H1 (cell line): Measurements from ENCODE around the gene EPHA7. TPM values are rescaled to one million over a fixed set of nuclear protein-coding genes. Genes with fewer than 3 reads are reported as not detected.

Experiments used
- CTCF ChIA-PET: fragments of 300-600 bp; sonication (Branson Sonifier 250); formaldehyde crosslinking; loops from one replicate; lab custom pipeline; 2021; ENCODE audit not compliant: partially characterized antibody; lab: Charles Lee
- POLR2A ChIA-PET: fragments of 300-600 bp; sonication (Branson Sonifier 250); formaldehyde crosslinking; loops from one replicate; lab custom pipeline; 2021; ENCODE audit warnings: inconsistent platforms; ENCODE audit not compliant: partially characterized antibody; lab: Charles Lee
- DNase-seq, 2 experiments: peaks; one replicate each; pipeline versions ENCODE4 v3.0.0 to v3.0.0-alpha.2; 2010 to 2022; ENCODE audit warnings: low spot score in 2 of 2, low read depth in 1 of 2, mixed read lengths in 1 of 2
- FAIRE-seq: peaks from 2 replicates; lab custom pipeline; 2011; peaks lifted over from hg19 to GRCh38; lab: Jason Lieb, UNC
- H2AFZ ChIP-seq: 2 replicates; pipeline ENCODE4 v1.8.1; 2012; ENCODE audit warnings: low read length, inconsistent platforms
- H2AK5ac ChIP-seq: 2 replicates; pipeline ENCODE4 v1.6.1; 2013; ENCODE audit warnings: low read depth, low read length
- H2BK120ac ChIP-seq: replicated peaks from 2 replicates; pipeline ENCODE3; 2013; ENCODE audit warnings: low read depth, low read length, inconsistent platforms
- H2BK12ac ChIP-seq: 2 replicates; pipeline ENCODE4 v1.6.1; 2013; ENCODE audit warnings: low read depth, low read length
- H2BK15ac ChIP-seq: 2 replicates; pipeline ENCODE4 v1.6.1; 2013; ENCODE audit warnings: low read length
- H2BK20ac ChIP-seq: 2 replicates; pipeline ENCODE4 v1.6.1; 2013; ENCODE audit warnings: low read length
- H2BK5ac ChIP-seq: 2 replicates; pipeline ENCODE4 v1.6.1; 2013; ENCODE audit warnings: low read depth, low read length
- H3K14ac ChIP-seq: 2 replicates; pipeline ENCODE4 v1.6.1; 2013; ENCODE audit warnings: inconsistent platforms; ENCODE audit not compliant: insufficient read length
- H3K18ac ChIP-seq: 2 replicates; pipeline ENCODE4 v1.6.1; 2013; ENCODE audit warnings: low read length; ENCODE audit errors: extremely low read depth
- H3K23ac ChIP-seq: 2 replicates; pipeline ENCODE4 v1.6.1; 2013; ENCODE audit warnings: inconsistent platforms; ENCODE audit not compliant: insufficient read length
- H3K23me2 ChIP-seq: 2 replicates; pipeline ENCODE4 v1.6.1; 2013; ENCODE audit warnings: low read depth, low read length
- H3K27ac ChIP-seq: 2 replicates; pipeline ENCODE4 v1.6.1; 2011; ENCODE audit warnings: low read depth, low read length, inconsistent platforms
- H3K27me3 ChIP-seq, 4 experiments: replicated peaks in 1 of 4; 1 replicate in 1 of 4; 2 replicates in 3 of 4; pipeline versions ENCODE4 v1.6.1 to v1.8.1; 2011 to 2013; ENCODE audit warnings: low read length in 3 of 4, mild to moderate bottlenecking in 3 of 4, inconsistent platforms in 2 of 4, mixed read lengths in 2 of 4, moderate library complexity in 1 of 4; ENCODE audit not compliant: control insufficient read depth in 3 of 4, insufficient read depth in 3 of 4; ENCODE audit errors: extremely low read depth in 1 of 4
- H3K36me3 ChIP-seq, 4 experiments: 2 replicates each; pipeline versions ENCODE4 v1.6.1 to v1.8.1; 2011 to 2013; ENCODE audit warnings: mild to moderate bottlenecking in 4 of 4, low read length in 3 of 4, moderate library complexity in 2 of 4, control low read depth in 1 of 4, inconsistent platforms in 1 of 4; ENCODE audit not compliant: insufficient read depth in 4 of 4, control insufficient read depth in 2 of 4
- H3K4ac ChIP-seq: replicated peaks from 2 replicates; pipeline ENCODE3; 2013; ENCODE audit warnings: low read length, low read depth, mixed read lengths, inconsistent platforms; ENCODE audit not compliant: insufficient read length
- H3K4me1 ChIP-seq, 4 experiments: replicated peaks in 1 of 4; 1 replicate in 1 of 4; 2 replicates in 3 of 4; pipeline versions ENCODE4 v1.6.1 to v1.8.1; 2011 to 2013; ENCODE audit warnings: low read length in 3 of 4, inconsistent platforms in 2 of 4, mixed read lengths in 1 of 4; ENCODE audit not compliant: insufficient read depth in 4 of 4, control insufficient read depth in 3 of 4
- H3K4me2 ChIP-seq, 2 experiments: 2 replicates each; pipeline versions ENCODE4 v1.6.1 to v1.8.1; 2011 to 2013; ENCODE audit warnings: low read depth in 2 of 2, low read length in 2 of 2, control low read depth in 1 of 2, inconsistent platforms in 1 of 2, mild to moderate bottlenecking in 1 of 2; ENCODE audit not compliant: insufficient read depth in 1 of 2
- H3K4me3 ChIP-seq, 4 experiments: fragments of 200-600, 300-600 bp in 1 of 4; sonication (generic), shearing (Covaris generic), sonication (Bioruptor Twin) in 1 of 4; 2 replicates each; pipeline versions ENCODE4 v1.5.1 to v1.8.1; 2011 to 2016; ENCODE audit warnings: low read length in 4 of 4, low read depth in 3 of 4, control low read depth in 2 of 4, inconsistent platforms in 2 of 4, mild to moderate bottlenecking in 2 of 4, mixed read lengths in 1 of 4, moderate library complexity in 1 of 4; ENCODE audit not compliant: insufficient read depth in 2 of 4; ENCODE audit errors: extremely low read depth in 1 of 4
- H3K56ac ChIP-seq: replicated peaks from 2 replicates; pipeline ENCODE3; 2013; ENCODE audit warnings: low read depth, mild to moderate bottlenecking, mixed read lengths, low read length, inconsistent platforms; ENCODE audit not compliant: insufficient read length
- H3K79me1 ChIP-seq: 2 replicates; pipeline ENCODE4 v1.6.1; 2013; ENCODE audit warnings: low read depth, low read length, control low read depth
- H3K79me2 ChIP-seq, 2 experiments: 2 replicates each; pipeline versions ENCODE4 v1.6.1 to v1.8.1; 2012 to 2013; ENCODE audit warnings: low read length in 2 of 2, mild to moderate bottlenecking in 2 of 2, inconsistent platforms in 1 of 2; ENCODE audit not compliant: insufficient read depth in 2 of 2, control insufficient read depth in 1 of 2
- H3K9ac ChIP-seq, 4 experiments: replicated peaks in 1 of 4; 1 replicate in 1 of 4; 2 replicates in 3 of 4; pipeline versions ENCODE4 v1.6.1 to v1.8.1; 2011 to 2013; ENCODE audit warnings: low read depth in 3 of 4, low read length in 3 of 4, control low read depth in 2 of 4, mild to moderate bottlenecking in 2 of 4, moderate library complexity in 2 of 4, inconsistent platforms in 1 of 4; ENCODE audit errors: extremely low read depth in 1 of 4
- H3K9me3 ChIP-seq, 2 experiments: 2 replicates each; pipeline versions ENCODE4 v1.6.1 to v1.8.1; 2012 to 2013; ENCODE audit warnings: mild to moderate bottlenecking in 2 of 2, moderate library complexity in 2 of 2, control low read depth in 1 of 2, inconsistent platforms in 1 of 2, low read depth in 1 of 2, low read length in 1 of 2, mixed read lengths in 1 of 2; ENCODE audit not compliant: insufficient read depth in 2 of 2
- H4K20me1 ChIP-seq, 2 experiments: replicated peaks in 1 of 2; 2 replicates each; pipeline versions ENCODE3 to v1.8.1; 2011 to 2013; ENCODE audit warnings: inconsistent platforms in 2 of 2, low read length in 2 of 2, mild to moderate bottlenecking in 1 of 2; ENCODE audit not compliant: insufficient read depth in 2 of 2, control insufficient read depth in 1 of 2
- H4K5ac ChIP-seq: 2 replicates; pipeline ENCODE4 v1.6.1; 2013; ENCODE audit warnings: low read length, low read depth, mixed read lengths, inconsistent platforms; ENCODE audit not compliant: insufficient read length
- H4K8ac ChIP-seq: 2 replicates; pipeline ENCODE4 v1.8.0; 2013; ENCODE audit warnings: mild to moderate bottlenecking, moderate library complexity, low read length, inconsistent platforms; ENCODE audit not compliant: insufficient read depth; ENCODE audit errors: extremely low read depth
- H4K91ac ChIP-seq: replicated peaks from 2 replicates; pipeline ENCODE3; 2013; ENCODE audit warnings: low read length, mixed read lengths, inconsistent platforms; ENCODE audit not compliant: insufficient read length
- CREB1 ChIP-seq: IDR thresholded peaks from 2 replicates; pipeline ENCODE4 v1.6.1; 2012; ENCODE audit warnings: inconsistent platforms
- EZH2 ChIP-seq: fragments of 200-600 bp; sonication (generic); IDR thresholded peaks from 2 replicates; pipeline ENCODE4 v1.7.1; 2012; ENCODE audit warnings: low read depth, mild to moderate bottlenecking, moderate library complexity, low read length, inconsistent platforms; ENCODE audit not compliant: severe bottlenecking
- RAD21 ChIP-seq, 2 experiments: IDR thresholded peaks in 1 of 2; conservative IDR thresholded peaks in 1 of 2; 2 replicates each; pipeline ENCODE4 v1.6.1; 2011; ENCODE audit warnings: low read depth in 2 of 2, low read length in 2 of 2, improper control_type of control experiment in 1 of 2, inconsistent platforms in 1 of 2, mild to moderate bottlenecking in 1 of 2, moderate library complexity in 1 of 2
- TAF7 ChIP-seq: optimal IDR thresholded peaks from 2 replicates; pipeline ENCODE3; 2011; ENCODE audit warnings: low read depth, mild to moderate bottlenecking, inconsistent platforms, low read length, moderate library complexity, borderline replicate concordance
- WGBS, 2 experiments: shearing (Covaris generic) in 1 of 2; methylation state at CpG; one replicate each; pipeline versions ENCODE4 v1.1.6 to v1.1.7; 2013 to 2015; ENCODE audit warnings: low lambda C conversion rate in 2 of 2, mixed read lengths in 2 of 2, inconsistent platforms in 1 of 2, low coverage in 1 of 2, missing lambda C conversion rate in 1 of 2; ENCODE audit not compliant: insufficient replicate concordance in 2 of 2, insufficient coverage in 1 of 2, insufficient read length in 1 of 2; ENCODE audit errors: extremely low coverage in 1 of 2, missing lambda C conversion rate in 1 of 2; 5-methylcytosine and 5-hydroxymethylcytosine counted together
- polyA plus RNA-seq, 7 experiments: library from polyadenylated mRNA; depleted of rRNA in 3 of 7; stranded (reverse) in 5 of 7; unstranded in 2 of 7; fragments of >200 nt in 5 of 7; fragments of 200-250 nt in 2 of 7; gene quantifications; 1 replicate in 5 of 7; 2 replicates in 1 of 7; 4 replicates in 1 of 7; pipeline versions ENCODE4 v1.2.1 to v1.2.3, GENCODE V29; 2011 to 2013; ENCODE audit warnings: missing spikeins in 2 of 7, mixed read lengths in 2 of 7
- total RNA-seq: library from RNA; stranded (reverse); fragmentation: NEBNext Ultra II Directional; extraction: Animal tissue kit (Norgen Biotek cat#: 25700); gene quantifications from 2 replicates; pipeline ENCODE4 v1.2.1, GENCODE V29; 2021
- TF ChIP-seq, protein P1 (sequence below): IDR thresholded peaks from 2 replicates; pipeline ENCODE4 v1.6.1; 2012; ENCODE audit warnings: inconsistent platforms
- TF ChIP-seq, protein P2 (sequence below), 3 experiments: IDR thresholded peaks; 1 replicate in 2 of 3; 2 replicates in 1 of 3; pipeline versions ENCODE4 v1.5.1 to v1.6.1; 2011; ENCODE audit warnings: low read length in 3 of 3, mild to moderate bottlenecking in 3 of 3, inconsistent platforms in 2 of 3, low read depth in 1 of 3, moderate library complexity in 1 of 3; ENCODE audit not compliant: insufficient read depth in 1 of 3; ENCODE audit errors: control extremely low read depth in 1 of 3

The EPHA7 gene
- total and polyA plus RNA-seq, 2 of the 8 experiments (the other 6 are each of a cell fraction or from before 2014, with no cell fraction given), result 1.3 to 6.8 TPM

DNA sequence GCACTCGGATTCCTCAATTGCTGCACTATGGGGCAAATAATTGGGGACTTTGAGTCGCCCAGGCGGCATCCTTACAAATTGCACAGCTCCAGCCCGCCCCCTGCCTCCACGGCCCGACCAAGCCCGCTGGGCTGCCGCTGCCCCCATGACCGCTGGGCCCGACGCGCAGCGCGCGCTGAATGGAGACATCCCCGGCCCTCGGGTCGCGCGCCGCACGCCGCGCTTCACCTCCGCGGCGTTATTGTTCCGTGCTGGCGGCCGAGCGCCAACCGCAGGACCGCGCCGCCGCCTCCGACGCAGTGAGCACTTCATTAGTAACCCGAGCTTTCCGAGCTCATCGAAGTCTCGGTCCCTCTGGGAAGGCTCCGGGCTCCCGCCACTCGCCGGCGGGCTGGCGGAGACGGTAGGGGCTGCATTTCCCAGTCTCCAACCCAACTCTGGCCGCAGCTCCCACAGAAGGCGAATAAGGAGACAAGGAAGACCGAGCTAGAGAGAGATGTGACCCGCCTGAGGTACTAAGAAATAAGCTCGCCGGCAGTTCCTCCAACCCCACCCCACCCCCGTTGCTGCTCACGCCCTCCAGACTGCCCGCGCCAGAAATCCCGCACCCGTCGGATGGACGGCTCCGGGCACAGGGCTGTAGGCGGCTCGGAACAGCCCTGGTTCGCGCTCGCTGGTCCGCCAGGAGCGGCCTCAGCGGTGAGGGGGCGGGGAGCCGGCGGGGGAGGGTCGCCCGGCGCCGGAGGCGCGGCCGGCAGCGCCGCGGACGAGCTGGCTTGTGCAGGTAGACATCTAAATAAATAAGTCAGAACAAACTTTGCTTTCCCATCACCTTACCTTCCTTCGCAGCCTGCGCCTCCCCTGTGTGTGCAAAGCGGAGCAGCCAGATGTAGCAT is 703 bp downstream of the EPHA7 start:
- Histone ChIP-seq H3K9me3 (no peaks in the 10 kb centered on the region), H2BK12ac (no peak overlapping the region), H3K14ac (no peak overlapping the region), H2AFZ (peak overlapping the region; percentile 78), H2BK15ac (no peak overlapping the region), H4K91ac (no peak overlapping the region), H4K5ac (peak overlapping the region; percentile 32), H2AK5ac (no peak overlapping the region), H3K27ac (no peak overlapping the region), H3K56ac (no peak overlapping the region), H3K9ac (peak overlapping the region; percentile 48 to 65 (median 54); a peak in 6 of 7 replicates), H3K4ac (no peak overlapping the region), H3K18ac (peak overlapping the region; percentile 51; the same call in 1 of the 2 replicates), H3K4me2 (peak overlapping the region; percentile 91 to 98), H3K4me1 (peaks cover 0 to 10% (median 4%) of the 10 kb centered on the region in 4 experiments; a peak in 5 of 7 replicates), H3K27me3 (peaks cover 7 to 17% (median 12%) of the 10 kb centered on the region in 4 experiments; a peak in 6 of 7 replicates), H3K79me1 (no peaks in the 10 kb centered on the region), H4K8ac (peak overlapping the region; percentile 62), H2BK5ac (no peak overlapping the region), H3K79me2 (no peaks in the 10 kb centered on the region), H2BK120ac (no peak overlapping the region), H3K23me2 (peaks cover 20% of the 10 kb centered on the region), H3K4me3 (peak overlapping the region; percentile 81 to 88 (median 85)), H3K36me3 (no peaks in the 10 kb centered on the region; a peak in 1 of 8 replicates), H3K23ac (no peak overlapping the region), H4K20me1 (peaks cover 4 to 8% of the 10 kb centered on the region in 2 experiments), H2BK20ac (no peak overlapping the region)
- DNase-seq (peak in 1 of 2 experiments; percentile 79), FAIRE-seq (no peak)
- POLR2A ChIA-PET, result interaction anchor here (1.0 to 1.8 kb wide), 3 partner anchors 15 to 295 kb away, joined by 3 to 7 read pairs (median 5); no protein-coding TSS in a partner anchor
- CTCF ChIA-PET, result interaction anchor here (1.2 to 2.5 kb wide), 7 partner anchors 13 to 608 kb away, joined by 3 to 9 read pairs (median 5); no protein-coding TSS in a partner anchor
- 0% methylated on average over 48 of the region's 89 CpGs; no CpG with 5 or more reads in 1 of the 2 experiments for WGBS, 2 experiments
- no peak for TF ChIP-seq EZH2
- peak; percentile 47; the same call in 1 of the 2 replicates for TF ChIP-seq CREB1
- TF ChIP-seq, protein P1, sequence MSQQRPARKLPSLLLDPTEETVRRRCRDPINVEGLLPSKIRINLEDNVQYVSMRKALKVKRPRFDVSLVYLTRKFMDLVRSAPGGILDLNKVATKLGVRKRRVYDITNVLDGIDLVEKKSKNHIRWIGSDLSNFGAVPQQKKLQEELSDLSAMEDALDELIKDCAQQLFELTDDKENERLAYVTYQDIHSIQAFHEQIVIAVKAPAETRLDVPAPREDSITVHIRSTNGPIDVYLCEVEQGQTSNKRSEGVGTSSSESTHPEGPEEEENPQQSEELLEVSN, result peak; percentile 17; the same call in 1 of the 2 replicates
- peak; percentile 7 to 34; a peak in 2 of 4 replicates for TF ChIP-seq RAD21 (IDR thresholded peaks at IDR 0.05 in 1 of 2, conservative IDR thresholded peaks at IDR 0.05 in 1 of 2; ENCODE audit: low read depth in 2 of 2, low read length in 2 of 2)
- TF ChIP-seq, protein P2, sequence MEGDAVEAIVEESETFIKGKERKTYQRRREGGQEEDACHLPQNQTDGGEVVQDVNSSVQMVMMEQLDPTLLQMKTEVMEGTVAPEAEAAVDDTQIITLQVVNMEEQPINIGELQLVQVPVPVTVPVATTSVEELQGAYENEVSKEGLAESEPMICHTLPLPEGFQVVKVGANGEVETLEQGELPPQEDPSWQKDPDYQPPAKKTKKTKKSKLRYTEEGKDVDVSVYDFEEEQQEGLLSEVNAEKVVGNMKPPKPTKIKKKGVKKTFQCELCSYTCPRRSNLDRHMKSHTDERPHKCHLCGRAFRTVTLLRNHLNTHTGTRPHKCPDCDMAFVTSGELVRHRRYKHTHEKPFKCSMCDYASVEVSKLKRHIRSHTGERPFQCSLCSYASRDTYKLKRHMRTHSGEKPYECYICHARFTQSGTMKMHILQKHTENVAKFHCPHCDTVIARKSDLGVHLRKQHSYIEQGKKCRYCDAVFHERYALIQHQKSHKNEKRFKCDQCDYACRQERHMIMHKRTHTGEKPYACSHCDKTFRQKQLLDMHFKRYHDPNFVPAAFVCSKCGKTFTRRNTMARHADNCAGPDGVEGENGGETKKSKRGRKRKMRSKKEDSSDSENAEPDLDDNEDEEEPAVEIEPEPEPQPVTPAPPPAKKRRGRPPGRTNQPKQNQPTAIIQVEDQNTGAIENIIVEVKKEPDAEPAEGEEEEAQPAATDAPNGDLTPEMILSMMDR (IDR thresholded peaks at IDR 0.05; ENCODE audit: control extremely low read depth in 1 of 3, insufficient read depth in 1 of 3, low read depth in 1 of 3, low read length in 3 of 3), result peak; percentile 23 to 36 (median 26); a peak in 3 of 4 replicates
- peak; percentile 13 for TF ChIP-seq TAF7
